GM12878 (cell line): ENCODE results near the gene RAB35. TPM values are rescaled to one million over a fixed set of nuclear protein-coding genes. Genes with fewer than 3 reads are reported as not detected.

Experiments
- ATF7 ChIP-seq: fragments of 450-650 bp; IDR thresholded peaks from 2 replicates; pipeline ENCODE4 v1.6.1; 2016; ENCODE audit warnings: low read depth, mild to moderate bottlenecking
- BACH1 ChIP-seq: fragments of 450-650 bp; IDR thresholded peaks from 2 replicates; pipeline ENCODE4 v1.6.1; 2017; ENCODE audit warnings: mild to moderate bottlenecking, borderline replicate concordance
- BHLHE40 ChIP-seq, 2 experiments: fragments of 450-650 bp in 1 of 2; IDR thresholded peaks; 2 replicates each; pipeline ENCODE4 v1.6.1; 2011 to 2017; ENCODE audit warnings: low read depth in 2 of 2, borderline replicate concordance in 1 of 2, improper control_type of control experiment in 1 of 2, low read length in 1 of 2, mild to moderate bottlenecking in 1 of 2
- EGR1 ChIP-seq, 2 experiments: IDR thresholded peaks; 1 replicate in 1 of 2; 2 replicates in 1 of 2; pipeline ENCODE4 v1.6.1; 2011 to 2012; ENCODE audit warnings: low read depth in 2 of 2, low read length in 2 of 2, borderline replicate concordance in 1 of 2, mild to moderate bottlenecking in 1 of 2, moderate library complexity in 1 of 2
- EP300 ChIP-seq, 2 experiments: fragments of 150-350 bp in 1 of 2; IDR thresholded peaks; 2 replicates each; pipeline ENCODE4 v1.6.1; 2011 to 2012; ENCODE audit warnings: low read depth in 2 of 2, low read length in 2 of 2, borderline replicate concordance in 1 of 2, improper control_type of control experiment in 1 of 2, inconsistent platforms in 1 of 2; ENCODE audit not compliant: control insufficient read depth in 1 of 2
- GATAD2B ChIP-seq: fragments of 450-650 bp; conservative IDR thresholded peaks from 2 replicates; pipeline ENCODE4 v1.6.1; 2017; ENCODE audit warnings: low read depth, mild to moderate bottlenecking, moderate library complexity
- IKZF1 ChIP-seq: fragments of 450-650 bp; conservative IDR thresholded peaks from 2 replicates; pipeline ENCODE4 v1.6.1; 2017; ENCODE audit warnings: antibody characterized with exemption, mild to moderate bottlenecking
- IKZF2 ChIP-seq, 2 experiments: fragments of 450-650 bp; IDR thresholded peaks; 2 replicates each; pipeline ENCODE4 v1.6.1; 2017; ENCODE audit warnings: mild to moderate bottlenecking in 2 of 2, moderate library complexity in 2 of 2
- MXI1 ChIP-seq: fragments of 150-350 bp; IDR thresholded peaks from 2 replicates; pipeline ENCODE4 v1.6.1; 2011; ENCODE audit warnings: low read depth, mild to moderate bottlenecking, inconsistent platforms, low read length, improper control_type of control experiment
- NFIC ChIP-seq: IDR thresholded peaks from 2 replicates; pipeline ENCODE4 v1.6.1; 2012; ENCODE audit warnings: low read depth, mild to moderate bottlenecking, inconsistent platforms, low read length, moderate library complexity
- NFXL1 ChIP-seq: fragments of 450-650 bp; IDR thresholded peaks from 2 replicates; pipeline ENCODE4 v1.6.1; 2017; ENCODE audit warnings: antibody characterized with exemption, mild to moderate bottlenecking, borderline replicate concordance
- RB1 ChIP-seq: fragments of 450-650 bp; formaldehyde crosslinking; IDR thresholded peaks from 2 replicates; pipeline ENCODE4 v1.6.1; 2017; ENCODE audit warnings: mild to moderate bottlenecking, borderline replicate concordance
- SIN3A ChIP-seq: IDR thresholded peaks from 2 replicates; pipeline ENCODE4 v1.6.1; 2012; ENCODE audit warnings: low read depth, low read length, improper control_type of control experiment
- TCF12 ChIP-seq: IDR thresholded peaks from 2 replicates; pipeline ENCODE4 v1.6.1; 2011; ENCODE audit warnings: low read depth, mild to moderate bottlenecking, low read length
- TCF7 ChIP-seq: IDR thresholded peaks from 2 replicates; pipeline ENCODE4 v1.6.1; 2014; ENCODE audit warnings: antibody characterized with exemption, borderline replicate concordance
- YY1 ChIP-seq: IDR thresholded peaks from 2 replicates; pipeline ENCODE4 v1.6.1; 2011; ENCODE audit warnings: low read depth, mild to moderate bottlenecking, low read length
- ZNF274 ChIP-seq: IDR thresholded peaks from one replicate; pipeline ENCODE4 v1.8.0; 2011; ENCODE audit not compliant: insufficient read length, insufficient read depth
- polyA plus RNA-seq, 11 experiments: library from polyadenylated mRNA; depleted of rRNA in 4 of 11; unstranded in 6 of 11; stranded (reverse) in 5 of 11; fragments of >200 nt; fragmentation: Nextera tagmentation in 4 of 11; fragmentation: Illumina TruSeq in 1 of 11; extraction: Ambion mirVana in 4 of 11; extraction: Trizol in 1 of 11; gene quantifications; 1 replicate in 1 of 11; 2 replicates in 10 of 11; pipeline versions ENCODE4 v1.2.1 to v1.2.3, GENCODE V29; 2011 to 2016; ENCODE audit warnings: inconsistent platforms in 2 of 11, missing spikeins in 2 of 11, low read depth in 1 of 11
- total RNA-seq, 4 experiments: library from RNA; depleted of rRNA in 3 of 4; stranded (reverse); fragments of >200 nt in 3 of 4; fragmentation: Illumina TruSeq in 1 of 4; extraction: Trizol in 1 of 4; gene quantifications; 2 replicates each; pipeline versions ENCODE4 v1.2.1 to v1.2.3, GENCODE V29; 2013 to 2021
- TF ChIP-seq, protein P1 (sequence below): fragments of 450-650 bp; IDR thresholded peaks from 2 replicates; pipeline ENCODE4 v1.6.1; 2016; ENCODE audit warnings: mild to moderate bottlenecking, moderate library complexity, borderline replicate concordance
- TF ChIP-seq, protein P2 (sequence below): IDR thresholded peaks from 2 replicates; pipeline ENCODE4 v1.6.1; 2012; ENCODE audit warnings: low read depth, low read length, improper control_type of control experiment
- TF ChIP-seq, protein P3 (sequence below): fragments of 450-650 bp; IDR thresholded peaks from 2 replicates; pipeline ENCODE4 v1.6.1; 2017; ENCODE audit warnings: mild to moderate bottlenecking, moderate library complexity

RAB35 gene
- total and polyA plus RNA-seq, 10 of the 15 experiments (the other 5 are each of a cell fraction or from before 2014, with no cell fraction given): 0.76 to 99.2 (median 43.8) TPM

DNA sequence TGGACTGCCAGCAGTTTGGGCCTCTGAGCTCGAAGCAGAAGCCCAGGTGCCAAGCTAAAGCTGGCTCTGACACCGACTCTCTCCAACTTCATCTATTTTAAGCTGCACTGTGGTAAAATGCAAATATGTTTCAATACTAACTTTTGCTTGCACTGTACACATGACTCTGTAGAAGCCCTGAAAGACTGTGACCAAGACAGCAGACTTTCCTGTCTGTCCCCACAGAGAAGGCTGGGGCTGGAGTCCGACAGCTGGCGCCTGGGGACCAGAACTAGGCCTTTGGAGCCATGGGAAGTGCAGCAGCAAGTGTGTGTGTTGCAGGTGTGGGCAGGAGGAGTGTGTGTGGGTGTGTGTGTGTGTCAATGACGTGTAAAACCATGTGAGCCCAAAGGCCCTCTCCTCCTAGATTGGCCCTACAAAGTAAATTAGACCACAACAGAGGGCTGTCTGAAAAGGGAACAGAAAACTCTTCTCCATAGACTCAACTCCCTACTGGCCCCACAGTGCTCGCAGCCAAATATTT, 16.4 kb upstream of the RAB35 start (continued):
- TF ChIP-seq, protein P1, sequence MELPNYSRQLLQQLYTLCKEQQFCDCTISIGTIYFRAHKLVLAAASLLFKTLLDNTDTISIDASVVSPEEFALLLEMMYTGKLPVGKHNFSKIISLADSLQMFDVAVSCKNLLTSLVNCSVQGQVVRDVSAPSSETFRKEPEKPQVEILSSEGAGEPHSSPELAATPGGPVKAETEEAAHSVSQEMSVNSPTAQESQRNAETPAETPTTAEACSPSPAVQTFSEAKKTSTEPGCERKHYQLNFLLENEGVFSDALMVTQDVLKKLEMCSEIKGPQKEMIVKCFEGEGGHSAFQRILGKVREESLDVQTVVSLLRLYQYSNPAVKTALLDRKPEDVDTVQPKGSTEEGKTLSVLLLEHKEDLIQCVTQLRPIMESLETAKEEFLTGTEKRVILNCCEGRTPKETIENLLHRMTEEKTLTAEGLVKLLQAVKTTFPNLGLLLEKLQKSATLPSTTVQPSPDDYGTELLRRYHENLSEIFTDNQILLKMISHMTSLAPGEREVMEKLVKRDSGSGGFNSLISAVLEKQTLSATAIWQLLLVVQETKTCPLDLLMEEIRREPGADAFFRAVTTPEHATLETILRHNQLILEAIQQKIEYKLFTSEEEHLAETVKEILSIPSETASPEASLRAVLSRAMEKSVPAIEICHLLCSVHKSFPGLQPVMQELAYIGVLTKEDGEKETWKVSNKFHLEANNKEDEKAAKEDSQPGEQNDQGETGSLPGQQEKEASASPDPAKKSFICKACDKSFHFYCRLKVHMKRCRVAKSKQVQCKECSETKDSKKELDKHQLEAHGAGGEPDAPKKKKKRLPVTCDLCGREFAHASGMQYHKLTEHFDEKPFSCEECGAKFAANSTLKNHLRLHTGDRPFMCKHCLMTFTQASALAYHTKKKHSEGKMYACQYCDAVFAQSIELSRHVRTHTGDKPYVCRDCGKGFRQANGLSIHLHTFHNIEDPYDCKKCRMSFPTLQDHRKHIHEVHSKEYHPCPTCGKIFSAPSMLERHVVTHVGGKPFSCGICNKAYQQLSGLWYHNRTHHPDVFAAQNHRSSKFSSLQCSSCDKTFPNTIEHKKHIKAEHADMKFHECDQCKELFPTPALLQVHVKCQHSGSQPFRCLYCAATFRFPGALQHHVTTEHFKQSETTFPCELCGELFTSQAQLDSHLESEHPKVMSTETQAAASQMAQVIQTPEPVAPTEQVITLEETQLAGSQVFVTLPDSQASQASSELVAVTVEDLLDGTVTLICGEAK: no peak
- TF ChIP-seq RB1 (no peak; the same call in 1 of the 2 replicates), EGR1 (IDR thresholded peaks at IDR 0.05; ENCODE audit: borderline replicate concordance in 1 of 2, low read depth in 2 of 2, low read length in 2 of 2) (peak in 1 of 2 experiments; percentile 74; a peak in 2 of 3 replicates), BACH1 (peak; percentile 70; the same call in 1 of the 2 replicates), IKZF1 (peak; percentile 95), TCF12 (peak; percentile 78; the same call in 1 of the 2 replicates), YY1 (peak; percentile 22; the same call in 1 of the 2 replicates), ZNF274 (no peak), SIN3A (0 out of 2 replicates have a peak, but pooled peaks have one; percentile 38), IKZF2 (IDR thresholded peaks at IDR 0.05) (peak; percentile 95 to 97), ATF7 (peak; percentile 94), GATAD2B (peak; percentile 79), BHLHE40 (IDR thresholded peaks at IDR 0.05; ENCODE audit: borderline replicate concordance in 1 of 2, low read depth in 2 of 2, low read length in 1 of 2) (peak; percentile 70 to 86), MXI1 (peak; percentile 51; the same call in 1 of the 2 replicates), TCF7 (no peak), EP300 (IDR thresholded peaks at IDR 0.05; ENCODE audit: borderline replicate concordance in 1 of 2, control insufficient read depth in 1 of 2, low read depth in 2 of 2, low read length in 2 of 2) (peak; percentile 51 to 58; a peak in 2 of 4 replicates), NFIC (peak; percentile 55), NFXL1 (no peak)
- TF ChIP-seq, protein P2, sequence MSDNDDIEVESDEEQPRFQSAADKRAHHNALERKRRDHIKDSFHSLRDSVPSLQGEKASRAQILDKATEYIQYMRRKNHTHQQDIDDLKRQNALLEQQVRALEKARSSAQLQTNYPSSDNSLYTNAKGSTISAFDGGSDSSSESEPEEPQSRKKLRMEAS: peak; percentile 16; the same call in 1 of the 2 replicates
- TF ChIP-seq, protein P3, sequence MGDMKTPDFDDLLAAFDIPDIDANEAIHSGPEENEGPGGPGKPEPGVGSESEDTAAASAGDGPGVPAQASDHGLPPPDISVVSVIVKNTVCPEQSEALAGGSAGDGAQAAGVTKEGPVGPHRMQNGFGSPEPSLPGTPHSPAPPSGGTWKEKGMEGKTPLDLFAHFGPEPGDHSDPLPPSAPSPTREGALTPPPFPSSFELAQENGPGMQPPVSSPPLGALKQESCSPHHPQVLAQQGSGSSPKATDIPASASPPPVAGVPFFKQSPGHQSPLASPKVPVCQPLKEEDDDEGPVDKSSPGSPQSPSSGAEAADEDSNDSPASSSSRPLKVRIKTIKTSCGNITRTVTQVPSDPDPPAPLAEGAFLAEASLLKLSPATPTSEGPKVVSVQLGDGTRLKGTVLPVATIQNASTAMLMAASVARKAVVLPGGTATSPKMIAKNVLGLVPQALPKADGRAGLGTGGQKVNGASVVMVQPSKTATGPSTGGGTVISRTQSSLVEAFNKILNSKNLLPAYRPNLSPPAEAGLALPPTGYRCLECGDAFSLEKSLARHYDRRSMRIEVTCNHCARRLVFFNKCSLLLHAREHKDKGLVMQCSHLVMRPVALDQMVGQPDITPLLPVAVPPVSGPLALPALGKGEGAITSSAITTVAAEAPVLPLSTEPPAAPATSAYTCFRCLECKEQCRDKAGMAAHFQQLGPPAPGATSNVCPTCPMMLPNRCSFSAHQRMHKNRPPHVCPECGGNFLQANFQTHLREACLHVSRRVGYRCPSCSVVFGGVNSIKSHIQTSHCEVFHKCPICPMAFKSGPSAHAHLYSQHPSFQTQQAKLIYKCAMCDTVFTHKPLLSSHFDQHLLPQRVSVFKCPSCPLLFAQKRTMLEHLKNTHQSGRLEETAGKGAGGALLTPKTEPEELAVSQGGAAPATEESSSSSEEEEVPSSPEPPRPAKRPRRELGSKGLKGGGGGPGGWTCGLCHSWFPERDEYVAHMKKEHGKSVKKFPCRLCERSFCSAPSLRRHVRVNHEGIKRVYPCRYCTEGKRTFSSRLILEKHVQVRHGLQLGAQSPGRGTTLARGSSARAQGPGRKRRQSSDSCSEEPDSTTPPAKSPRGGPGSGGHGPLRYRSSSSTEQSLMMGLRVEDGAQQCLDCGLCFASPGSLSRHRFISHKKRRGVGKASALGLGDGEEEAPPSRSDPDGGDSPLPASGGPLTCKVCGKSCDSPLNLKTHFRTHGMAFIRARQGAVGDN: peak; percentile 94; the same call in 1 of the 2 replicates
